Measurements from ENCODE around the gene COQ4. TPM values are rescaled to one million over a fixed set of nuclear protein-coding genes. Genes with fewer than 3 reads are reported as not detected.

COQ4 gene
- total RNA-seq, 4 donors from 2014 or later: 25.1 to 42.4 (median 34.3) TPM

GRCh38 chr9:128342971-128343680 lies 20.5 kb downstream of the COQ4 start:
- DNase-seq (no peak), ATAC-seq (no peak)
- in situ Hi-C loops (cut with MboI; ENCODE audit: low sequenced_read_pairs in 4 of 4): loop anchor here in 1 of 4 donors (25.0 kb wide), 1 partner anchor 156 kb away; the partner anchor contains the start of gene CIZ1
- H3K4me3 ChIP-seq: no peak overlapping the region
- H3K4me1 ChIP-seq: peaks cover 5 to 15% of the 10 kb centered on the region in 2 donors
- TF ChIP-seq, protein P1, sequence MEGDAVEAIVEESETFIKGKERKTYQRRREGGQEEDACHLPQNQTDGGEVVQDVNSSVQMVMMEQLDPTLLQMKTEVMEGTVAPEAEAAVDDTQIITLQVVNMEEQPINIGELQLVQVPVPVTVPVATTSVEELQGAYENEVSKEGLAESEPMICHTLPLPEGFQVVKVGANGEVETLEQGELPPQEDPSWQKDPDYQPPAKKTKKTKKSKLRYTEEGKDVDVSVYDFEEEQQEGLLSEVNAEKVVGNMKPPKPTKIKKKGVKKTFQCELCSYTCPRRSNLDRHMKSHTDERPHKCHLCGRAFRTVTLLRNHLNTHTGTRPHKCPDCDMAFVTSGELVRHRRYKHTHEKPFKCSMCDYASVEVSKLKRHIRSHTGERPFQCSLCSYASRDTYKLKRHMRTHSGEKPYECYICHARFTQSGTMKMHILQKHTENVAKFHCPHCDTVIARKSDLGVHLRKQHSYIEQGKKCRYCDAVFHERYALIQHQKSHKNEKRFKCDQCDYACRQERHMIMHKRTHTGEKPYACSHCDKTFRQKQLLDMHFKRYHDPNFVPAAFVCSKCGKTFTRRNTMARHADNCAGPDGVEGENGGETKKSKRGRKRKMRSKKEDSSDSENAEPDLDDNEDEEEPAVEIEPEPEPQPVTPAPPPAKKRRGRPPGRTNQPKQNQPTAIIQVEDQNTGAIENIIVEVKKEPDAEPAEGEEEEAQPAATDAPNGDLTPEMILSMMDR (IDR thresholded peaks at IDR 0.05 in 4 of 5, conservative IDR thresholded peaks at IDR 0.05 in 1 of 5): no peak
- no peak for TF ChIP-seq POLR2A (IDR thresholded peaks at IDR 0.05)
- H3K27me3 ChIP-seq: no peaks in the 10 kb centered on the region
- H3K36me3 ChIP-seq: peaks cover 0 to 56% of the 10 kb centered on the region in 2 donors
- intact Hi-C loops (cut with DNase I; ENCODE audit: low total_unique reads): no loop called here
- no peaks in the 10 kb centered on the region for H3K9me3 ChIP-seq
- H3K27ac ChIP-seq: no peak overlapping the region

- H3K36me3 ChIP-seq: peaks cover 0 to 63% of the 10 kb centered on the region in 2 donors
- no peaks in the 10 kb centered on the region for H3K27me3 ChIP-seq
- DNase-seq (no peak), ATAC-seq (no peak)
- no peak overlapping the region for H3K27ac ChIP-seq
- no peaks in the 10 kb centered on the region for H3K9me3 ChIP-seq
- in situ Hi-C loops (cut with MboI; ENCODE audit: low sequenced_read_pairs in 4 of 4) (loop anchor here in 1 of 4 donors (25.0 kb wide), 1 partner anchor 157 kb away; the partner anchor contains the start of gene CIZ1), intact Hi-C loops (cut with DNase I; ENCODE audit: low total_unique reads) (no loop called here)
- TF ChIP-seq POLR2A (IDR thresholded peaks at IDR 0.05): no peak
- TF ChIP-seq, protein P1 (IDR thresholded peaks at IDR 0.05 in 4 of 5, conservative IDR thresholded peaks at IDR 0.05 in 1 of 5): no peak
- H3K4me3 ChIP-seq: no peak overlapping the region
- H3K4me1 ChIP-seq: peaks cover 5 to 15% of the 10 kb centered on the region in 2 donors
These were observed 21.2 kb downstream of the COQ4 start for GRCh38 chr9:128343855-128344254.

DNA sequence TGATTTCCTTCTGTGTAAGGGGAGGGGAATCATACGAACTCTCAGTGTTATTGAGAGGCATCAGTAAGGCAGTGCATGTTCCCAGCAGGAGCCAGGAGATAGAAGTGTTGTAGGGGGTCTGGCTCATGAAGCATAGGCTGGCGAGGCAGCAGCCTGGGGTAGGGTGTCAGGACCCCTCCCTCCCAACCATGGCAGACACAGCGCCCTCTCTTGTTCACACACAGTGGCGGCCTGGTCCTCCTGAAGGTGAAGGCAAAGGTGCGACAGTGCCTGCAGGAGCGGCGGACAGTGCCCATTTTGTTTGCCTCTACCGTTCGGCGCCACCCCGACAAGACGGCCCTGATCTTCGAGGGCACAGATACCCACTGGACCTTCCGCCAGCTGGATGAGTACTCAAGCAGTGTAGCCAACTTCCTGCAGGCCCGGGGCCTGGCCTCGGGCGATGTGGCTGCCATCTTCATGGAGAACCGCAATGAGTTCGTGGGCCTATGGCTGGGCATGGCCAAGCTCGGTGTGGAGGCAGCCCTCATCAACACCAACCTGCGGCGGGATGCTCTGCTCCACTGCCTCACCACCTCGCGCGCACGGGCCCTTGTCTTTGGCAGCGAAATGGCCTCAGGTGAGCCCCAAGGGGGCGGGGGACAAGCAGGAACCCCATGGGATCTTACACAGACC lies 22.4 kb downstream of the COQ4 start:
- intact Hi-C loops (cut with DNase I; ENCODE audit: low total_unique reads) (no loop called here), in situ Hi-C loops (cut with MboI; ENCODE audit: low sequenced_read_pairs in 4 of 4) (loop anchor here in 1 of 4 donors (25.0 kb wide), 1 partner anchor 158 kb away; the partner anchor contains the start of gene CIZ1)
- Histone ChIP-seq H3K27me3 (no peaks in the 10 kb centered on the region), H3K4me3 (no peak overlapping the region), H3K4me1 (peaks cover 5 to 11% of the 10 kb centered on the region in 2 donors), H3K9me3 (no peaks in the 10 kb centered on the region), H3K36me3 (peaks cover 0 to 75% of the 10 kb centered on the region in 2 donors), H3K27ac (no peak overlapping the region)
- TF ChIP-seq, protein P1 (IDR thresholded peaks at IDR 0.05 in 4 of 5, conservative IDR thresholded peaks at IDR 0.05 in 1 of 5): no peak
- no peak for TF ChIP-seq POLR2A (IDR thresholded peaks at IDR 0.05)
- no peak for ATAC-seq
- no peak for DNase-seq

DNA sequence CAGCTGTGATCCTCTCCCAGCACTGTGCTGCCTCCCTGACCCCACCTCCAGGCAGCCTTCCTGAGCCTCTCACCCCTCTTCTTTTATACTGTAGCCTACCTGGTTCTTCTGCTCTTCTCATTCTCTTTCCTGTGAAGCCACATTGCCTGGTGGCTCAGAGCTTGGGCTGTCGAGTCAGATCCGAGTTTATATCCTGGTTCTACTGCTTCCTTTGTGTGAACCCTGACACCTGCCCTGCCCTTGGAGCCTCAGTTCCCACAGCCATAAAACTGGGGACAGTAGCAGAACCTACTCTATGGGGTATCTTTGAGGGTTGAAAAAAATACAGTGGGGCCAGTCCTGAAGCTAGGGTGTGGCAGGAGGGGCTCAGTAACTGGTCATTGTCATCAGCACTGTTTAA lies 26.5 kb downstream of the COQ4 start:
- Histone ChIP-seq H3K9me3 (no peaks in the 10 kb centered on the region), H3K4me1 (no peaks in the 10 kb centered on the region), H3K27ac (no peak overlapping the region), H3K27me3 (no peaks in the 10 kb centered on the region), H3K36me3 (peaks cover 0 to 81% of the 10 kb centered on the region in 2 donors), H3K4me3 (no peak overlapping the region)
- TF ChIP-seq, protein P1 (IDR thresholded peaks at IDR 0.05 in 4 of 5, conservative IDR thresholded peaks at IDR 0.05 in 1 of 5): no peak
- TF ChIP-seq POLR2A (IDR thresholded peaks at IDR 0.05): no peak
- in situ Hi-C loops (cut with MboI; ENCODE audit: low sequenced_read_pairs in 4 of 4): loop anchor here in 1 of 4 donors (25.0 kb wide), 1 partner anchor 162 kb away; the partner anchor contains the start of gene CIZ1
- no peak for ATAC-seq
- intact Hi-C loops (cut with DNase I; ENCODE audit: low total_unique reads): no loop called here
- no peak for DNase-seq
